ENCODE data around the gene LRIT2. TPM values are rescaled to one million over a fixed set of nuclear protein-coding genes. Genes with fewer than 3 reads are reported as not detected.
A peak's percentile ranks its signal among the peaks of the same experiment; 100 is the strongest.
"Not testable (repeated sequence)": the region's sequence is repeated elsewhere in the genome, so short reads cannot be mapped to it uniquely, and the experiment has no call there.

Gene LRIT2
- total RNA-seq, 1 donor from 2014 or later = not detected

DNA sequence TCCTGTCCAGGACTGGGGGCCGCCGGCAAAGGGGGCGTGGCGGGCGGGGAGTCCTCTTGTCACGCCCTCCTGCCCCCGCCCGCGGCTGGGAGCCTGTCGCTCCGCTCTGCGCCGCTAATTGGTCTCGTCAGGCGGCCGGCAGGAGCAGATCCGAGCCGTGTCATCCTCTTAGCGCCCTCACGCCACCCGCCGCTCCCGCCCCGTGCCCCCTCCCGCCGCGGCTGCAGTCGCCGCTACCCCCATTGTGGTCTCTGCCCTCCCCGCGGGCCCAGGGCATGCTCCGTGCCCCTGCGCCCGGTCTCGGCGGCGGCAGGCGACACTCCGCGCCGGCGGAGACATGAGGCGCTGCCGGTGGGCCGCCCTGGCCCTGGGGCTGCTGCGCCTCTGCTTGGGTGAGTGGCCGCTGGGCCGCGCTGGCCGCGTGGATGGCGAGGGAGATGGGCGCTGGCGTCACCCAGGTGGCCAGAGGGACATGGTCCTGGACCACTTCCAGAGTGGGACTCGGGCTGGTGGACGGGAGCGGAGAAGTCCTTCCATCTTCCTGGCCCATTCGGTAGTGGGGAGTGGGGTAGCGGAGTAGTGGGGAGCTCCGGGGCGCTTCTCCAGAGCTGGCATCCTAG lies 30.8 kb downstream of the LRIT2 start, which contains the start of gene CDHR1:
Gene CDHR1 (plus strand): TSS at position 114 of the 620 bp plus-strand sequence. CDS start 224 bp downstream, at position 338.
- intact Hi-C loops (cut with DNase I) = no loop called here
- peak; percentile 79 for DNase-seq (ENCODE audit: missing footprints)
- ATAC-seq = peak; percentile 49

DNA sequence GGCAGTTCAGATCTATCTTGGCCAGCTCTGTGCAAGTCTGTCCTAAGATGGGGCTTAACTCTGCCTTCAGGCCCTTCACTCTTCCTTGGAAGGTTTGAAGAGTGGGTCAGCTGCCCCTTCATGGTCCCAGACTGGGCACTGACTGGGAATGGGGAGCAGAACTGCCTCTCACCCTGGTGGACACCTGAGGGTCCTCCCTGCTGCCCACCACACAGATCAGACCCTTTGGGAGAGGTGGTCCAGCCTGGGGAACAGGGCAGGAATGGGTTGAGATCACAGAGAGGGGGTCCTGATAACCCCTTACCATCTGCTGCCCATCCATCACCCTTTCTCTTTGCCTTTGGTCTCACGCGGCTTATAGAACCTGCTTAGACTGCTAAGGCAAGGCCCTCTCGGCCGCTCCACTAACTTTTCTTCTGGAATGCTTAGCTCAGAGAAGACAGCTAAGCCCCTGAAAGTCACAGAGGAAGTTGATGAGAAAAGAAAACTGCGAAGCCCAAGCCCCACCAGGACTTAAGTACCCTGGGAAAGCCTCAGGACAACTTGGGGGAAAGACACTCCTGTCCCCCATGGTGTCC lies 31.4 kb downstream of the LRIT2 start:
- DNase-seq (ENCODE audit: missing footprints) (no peak), ATAC-seq (no peak)
- intact Hi-C loops (cut with DNase I) = no loop called here

DNA sequence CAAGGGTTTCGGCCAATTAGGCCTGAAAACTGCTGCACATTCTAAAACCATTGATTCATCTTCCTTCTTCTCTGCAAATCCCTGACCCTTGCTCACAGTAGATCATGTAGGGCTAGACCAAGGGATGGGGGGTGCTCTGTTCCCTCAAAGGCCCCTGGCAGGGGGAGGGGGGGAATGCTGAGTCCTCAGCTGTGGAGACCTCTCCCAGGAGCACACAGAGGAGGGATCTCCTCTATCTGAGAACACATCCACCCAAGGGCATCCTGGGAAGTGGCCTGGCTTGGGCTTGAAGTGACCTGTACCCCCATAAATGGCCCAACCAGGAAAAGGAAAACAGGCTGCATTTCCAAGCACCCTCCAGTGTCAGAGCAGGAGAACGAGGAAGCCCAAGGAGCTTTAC lies 32.0 kb downstream of the LRIT2 start:
- ATAC-seq (no peak), DNase-seq (ENCODE audit: missing footprints) (no peak)
- intact Hi-C loops (cut with DNase I) = no loop called here

DNA sequence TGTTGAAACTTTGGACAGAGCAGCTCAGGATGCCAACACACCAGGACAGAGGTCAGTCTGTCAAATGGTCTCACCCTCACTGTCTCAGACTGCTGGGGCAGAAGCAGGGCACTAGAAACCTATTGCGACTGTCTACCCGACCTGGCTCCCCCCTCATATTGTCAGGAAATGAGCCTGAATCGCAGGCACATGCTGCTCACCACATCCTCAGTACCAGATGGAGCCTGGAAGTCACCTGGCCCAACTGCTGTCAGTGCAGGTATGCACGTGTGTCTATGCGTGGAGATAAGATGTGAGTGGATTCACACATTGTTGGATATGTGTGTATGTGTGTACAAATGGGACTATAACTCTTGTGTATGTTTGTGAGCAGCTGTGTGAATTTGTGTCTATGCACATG lies 34.2 kb downstream of the LRIT2 start:
- intact Hi-C loops (cut with DNase I) = no loop called here
- DNase-seq (ENCODE audit: missing footprints) (no peak), ATAC-seq (no peak)

DNA sequence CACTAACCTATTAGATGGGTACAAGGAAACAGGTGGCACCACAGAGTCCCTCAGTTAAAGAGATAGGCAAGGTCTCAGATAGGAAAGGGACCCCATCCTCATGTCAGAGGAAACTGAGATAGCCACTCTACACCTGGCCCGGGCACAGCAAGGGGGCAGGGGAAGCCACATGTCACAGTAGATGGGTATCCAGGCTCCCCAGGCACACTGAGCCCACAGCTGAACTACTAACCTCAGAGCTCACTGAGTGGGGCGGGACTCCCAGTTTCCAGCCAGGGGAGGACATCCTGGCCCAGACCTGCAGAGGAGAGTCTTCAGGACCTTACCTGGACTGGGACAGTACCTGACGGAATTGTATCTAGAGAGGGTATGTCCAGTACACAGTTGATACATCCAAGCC lies 34.7 kb downstream of the LRIT2 start:
- ATAC-seq (no peak), DNase-seq (ENCODE audit: missing footprints) (no peak)
- intact Hi-C loops (cut with DNase I) = no loop called here

DNA sequence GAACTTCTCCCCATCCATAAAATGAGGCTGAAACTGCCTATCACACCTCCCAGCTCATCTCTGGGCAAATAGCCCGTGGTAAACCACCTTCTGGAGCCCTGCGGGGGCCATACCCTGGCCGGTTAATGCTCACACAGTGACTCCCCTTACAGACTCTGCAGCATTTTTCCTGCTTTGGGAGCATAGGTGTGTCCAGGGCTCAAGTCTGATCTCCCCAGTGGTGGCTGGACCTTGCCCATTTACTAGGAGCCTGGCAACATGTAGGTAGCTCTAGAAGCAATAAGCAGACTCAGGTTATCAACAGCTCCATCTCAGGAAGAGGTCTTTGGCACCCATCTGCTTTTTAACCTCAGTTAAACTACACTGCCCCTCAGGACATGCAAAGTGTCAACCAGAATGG lies 36.5 kb downstream of the LRIT2 start:
- ATAC-seq = no peak
- DNase-seq (ENCODE audit: missing footprints) = no peak
- intact Hi-C loops (cut with DNase I) = no loop called here

DNA sequence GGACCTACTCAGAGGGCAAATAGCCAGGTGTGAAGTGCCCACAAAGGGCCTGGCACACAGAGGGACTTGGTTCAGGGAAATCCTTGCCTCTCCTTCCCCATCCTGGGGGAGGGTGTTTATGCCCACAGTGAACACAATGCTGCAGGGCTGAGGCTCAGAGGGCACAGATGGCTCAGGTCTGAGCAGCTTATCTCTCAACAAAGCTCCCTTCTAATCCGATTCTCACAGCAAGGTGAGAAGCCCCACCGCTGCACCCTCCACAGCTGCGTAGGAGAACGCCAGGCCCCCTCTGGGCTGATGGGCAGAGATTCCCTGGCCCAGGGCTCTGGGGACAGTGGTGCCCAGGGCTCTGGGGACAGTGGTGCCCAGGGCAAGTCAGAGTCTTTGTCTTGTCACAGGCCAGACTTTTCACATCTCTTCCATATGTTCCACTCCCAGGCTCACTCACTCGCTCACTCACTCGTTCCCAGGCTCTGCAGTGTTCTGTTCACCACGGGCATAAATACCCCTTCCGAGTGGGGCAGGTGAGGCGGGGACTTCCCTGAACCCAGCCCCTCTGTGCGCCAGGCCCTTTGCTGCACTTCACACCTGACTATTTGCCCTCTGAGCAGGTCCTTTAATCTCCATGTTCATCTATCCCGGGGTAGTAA lies 39.7 kb downstream of the LRIT2 start:
- ATAC-seq (no peak), DNase-seq (ENCODE audit: missing footprints) (no peak)
- intact Hi-C loops (cut with DNase I) = no loop called here

DNA sequence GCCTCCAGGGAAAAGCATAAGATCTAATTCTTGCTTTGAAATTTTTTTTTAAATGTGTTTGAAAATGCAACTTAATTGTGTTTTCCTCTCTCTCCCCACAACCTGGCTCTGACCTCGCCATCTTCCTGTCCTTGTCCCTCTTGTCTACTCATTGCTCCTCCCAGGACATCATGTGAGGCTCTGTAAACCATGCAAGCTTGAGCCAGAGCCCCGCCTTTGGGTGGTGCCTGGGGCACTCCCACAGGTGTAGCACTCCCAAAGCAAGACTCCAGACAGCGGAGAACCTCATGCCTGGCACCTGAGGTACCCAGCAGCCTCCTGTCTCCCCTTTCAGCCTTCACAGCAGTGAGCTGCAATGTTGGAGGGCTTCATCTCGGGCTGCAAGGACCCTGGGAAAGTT lies 40.8 kb downstream of the LRIT2 start:
- ATAC-seq = no peak
- no peak for DNase-seq (ENCODE audit: missing footprints)

DNA sequence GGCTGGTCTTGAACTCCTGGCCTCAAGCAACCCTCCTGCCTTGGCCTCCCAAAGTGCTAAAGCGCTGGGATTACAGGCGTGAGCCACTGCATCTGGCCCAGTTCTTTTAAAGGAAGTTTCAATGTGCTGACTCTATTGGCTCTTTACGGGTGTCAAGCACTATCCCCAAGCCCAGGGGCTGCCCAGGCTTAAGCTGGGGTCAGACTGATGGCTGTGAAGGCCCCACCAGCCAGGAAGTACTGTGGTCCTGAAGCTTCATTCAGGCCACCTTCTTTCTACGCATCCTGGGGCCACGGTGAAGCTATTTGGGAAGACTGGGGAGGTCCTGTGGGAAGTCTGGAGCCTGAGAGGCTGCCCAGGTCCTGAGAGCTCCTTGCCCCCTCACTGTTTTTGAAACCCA lies 43.7 kb downstream of the LRIT2 start:
- intact Hi-C loops (cut with DNase I) = no loop called here
- DNase-seq (ENCODE audit: missing footprints) = no peak

More for the DNA sequence above, 40.8 kb downstream of the LRIT2 start:
- intact Hi-C loops (cut with DNase I) = no loop called here

DNA sequence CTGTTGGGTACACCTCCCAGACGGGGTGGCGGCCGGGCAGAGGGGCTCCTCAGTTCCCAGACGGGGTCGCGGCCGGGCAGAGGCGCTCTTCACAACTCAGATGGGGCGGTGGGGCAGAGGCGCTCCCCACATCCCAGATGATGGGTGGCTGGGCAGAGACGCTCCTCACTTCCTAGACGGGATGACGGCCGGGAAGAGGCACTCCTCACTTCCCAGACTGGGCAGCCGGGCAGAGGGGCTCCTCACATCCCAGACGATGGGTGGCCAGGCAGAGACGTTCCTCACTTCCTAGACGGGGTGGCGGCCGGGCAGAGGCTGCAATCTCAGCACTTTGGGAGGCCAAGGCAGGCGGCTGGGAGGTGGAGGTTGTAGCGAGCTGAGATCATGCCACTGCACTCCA lies 45.0 kb downstream of the LRIT2 start:
- DNase-seq (ENCODE audit: missing footprints); intact Hi-C loops (cut with DNase I): not testable (repeated sequence)

More for the DNA sequence above, 43.7 kb downstream of the LRIT2 start:
- no peak for ATAC-seq

DNA sequence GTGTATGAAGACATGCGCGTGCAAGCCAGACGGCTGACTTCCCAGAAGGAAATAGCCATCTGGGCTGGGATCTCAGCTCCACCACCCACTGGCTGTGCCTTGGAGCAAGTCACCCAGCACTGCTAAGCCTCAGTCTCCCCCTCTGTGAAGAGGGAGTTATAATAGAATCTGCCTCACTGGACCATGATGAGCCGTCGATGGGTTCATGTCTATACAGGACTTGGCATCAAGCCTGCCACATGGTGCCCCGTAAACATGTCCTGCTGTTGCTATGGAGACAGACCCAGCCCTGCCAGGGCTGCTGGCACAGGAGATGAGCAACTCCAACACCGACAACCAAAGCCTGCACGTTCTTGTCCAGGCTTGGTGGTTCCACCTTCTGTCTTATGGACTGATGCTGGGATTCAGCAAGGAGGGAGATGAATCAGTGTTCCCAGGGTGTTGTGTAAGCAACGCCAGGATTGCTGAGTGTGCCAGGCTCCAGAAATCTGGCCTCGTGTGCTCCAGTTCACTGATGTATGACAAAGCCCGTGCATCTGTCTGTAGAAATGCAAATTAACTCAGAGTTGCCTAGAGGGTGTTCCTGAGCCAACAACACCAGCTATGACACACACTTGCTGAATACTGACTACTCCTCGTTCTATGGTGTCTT lies 46.2 kb downstream of the LRIT2 start:
- ATAC-seq (peak; percentile 16), DNase-seq (ENCODE audit: missing footprints) (no peak)
- intact Hi-C loops (cut with DNase I) = no loop called here

More for the DNA sequence above, 45.0 kb downstream of the LRIT2 start:
- ATAC-seq = not testable (repeated sequence)

DNA sequence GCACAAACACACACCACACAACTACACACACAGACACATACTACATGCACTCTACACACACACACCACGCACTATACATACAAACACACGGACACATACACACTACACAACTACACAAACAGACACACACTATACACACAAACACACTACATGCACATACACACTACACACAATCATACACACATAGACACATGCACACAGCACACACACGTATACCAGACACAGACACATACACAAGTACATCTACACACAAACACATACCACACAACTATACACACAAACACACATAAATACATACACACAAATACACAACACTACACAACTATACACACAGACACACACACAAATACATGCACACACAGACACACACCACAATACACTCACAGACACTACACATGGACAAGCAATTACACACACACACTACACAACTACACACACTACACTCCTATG lies 47.2 kb downstream of the LRIT2 start:
- intact Hi-C loops (cut with DNase I) = no loop called here
- DNase-seq (ENCODE audit: missing footprints) (no peak), ATAC-seq (no peak)

DNA sequence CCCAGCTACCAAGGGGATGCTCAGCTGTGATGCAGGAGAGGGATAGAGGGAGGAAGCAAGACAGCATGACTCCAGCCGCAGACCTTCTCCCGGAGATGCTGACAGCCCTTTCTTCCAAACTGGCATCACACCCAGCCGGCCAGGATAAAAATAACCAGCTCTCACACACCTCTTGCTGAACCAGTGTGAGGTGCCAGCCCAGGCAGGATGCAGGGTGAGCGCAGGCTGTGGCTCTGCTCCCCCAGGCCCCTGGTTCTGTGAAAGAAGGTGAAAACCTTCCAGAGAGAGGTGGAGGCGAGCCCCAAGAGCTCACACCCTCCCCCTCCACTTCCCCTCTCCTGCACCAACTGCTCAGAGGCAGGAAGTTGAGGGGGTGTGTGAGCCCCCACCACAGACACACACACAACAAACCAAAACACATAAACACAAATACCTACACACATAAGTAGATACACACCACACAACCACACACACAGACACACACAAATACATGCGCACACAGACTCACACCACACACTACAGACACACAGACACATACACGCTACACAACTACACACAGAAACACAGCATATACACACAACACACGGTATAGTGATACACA lies 47.7 kb downstream of the LRIT2 start:
- peak; percentile 73 for ATAC-seq
- no peak for DNase-seq (ENCODE audit: missing footprints)
- intact Hi-C loops (cut with DNase I) = no loop called here

DNA sequence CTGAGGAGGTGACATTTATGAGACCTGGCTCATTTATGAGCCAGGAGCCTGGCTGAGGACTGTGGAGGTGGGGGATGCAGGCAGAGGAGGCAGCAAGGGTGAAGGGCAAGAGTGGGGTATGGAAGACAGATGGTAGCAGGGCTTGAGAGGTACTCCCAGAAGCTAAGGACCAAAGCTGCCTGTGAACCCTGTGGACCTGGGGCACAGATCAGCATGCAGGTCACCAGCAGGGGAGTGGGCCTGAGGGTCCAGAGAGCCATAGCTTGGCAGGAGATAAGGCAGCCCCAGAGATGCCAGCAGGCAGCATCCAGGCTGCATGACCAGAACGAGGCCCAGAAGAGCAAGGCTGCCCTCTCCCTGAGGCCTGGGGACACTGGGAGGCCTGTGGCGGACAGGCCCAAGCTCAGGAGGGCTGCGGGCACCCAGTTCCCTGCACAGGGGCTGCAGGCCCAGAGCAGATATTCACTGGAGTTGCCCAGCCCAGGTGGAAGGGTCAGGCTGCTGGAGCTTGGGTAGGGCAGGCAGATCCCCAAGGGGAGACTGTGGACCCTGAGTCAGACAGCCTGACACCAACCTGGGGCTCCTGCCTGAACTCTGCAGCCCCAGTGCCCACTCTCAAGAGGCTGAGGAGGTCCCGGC lies 48.4 kb downstream of the LRIT2 start:
- intact Hi-C loops (cut with DNase I) = no loop called here
- ATAC-seq = no peak
- DNase-seq (ENCODE audit: missing footprints) = no peak

DNA sequence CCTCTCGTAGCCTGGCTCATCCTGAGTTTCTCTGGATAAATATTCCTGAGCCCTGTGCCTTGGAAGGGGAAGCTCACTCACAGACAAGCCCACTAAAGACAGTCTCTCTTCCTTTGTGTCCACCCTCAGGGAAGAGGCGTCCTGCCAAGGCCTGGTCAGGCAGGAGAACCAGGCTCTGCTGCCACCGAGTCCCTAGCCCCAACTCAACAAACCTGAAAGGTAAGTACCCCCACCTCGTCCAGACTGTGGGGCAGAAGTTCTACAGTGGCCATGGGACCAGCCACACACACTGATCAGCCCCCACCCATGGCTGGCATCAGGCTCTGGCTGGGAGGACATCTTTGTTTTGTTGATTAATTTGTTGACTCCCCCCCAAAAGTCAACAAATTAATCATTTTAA lies 49.0 kb downstream of the LRIT2 start:
- no peak for DNase-seq (ENCODE audit: missing footprints)
- no peak for ATAC-seq
- intact Hi-C loops (cut with DNase I) = no loop called here

DNA sequence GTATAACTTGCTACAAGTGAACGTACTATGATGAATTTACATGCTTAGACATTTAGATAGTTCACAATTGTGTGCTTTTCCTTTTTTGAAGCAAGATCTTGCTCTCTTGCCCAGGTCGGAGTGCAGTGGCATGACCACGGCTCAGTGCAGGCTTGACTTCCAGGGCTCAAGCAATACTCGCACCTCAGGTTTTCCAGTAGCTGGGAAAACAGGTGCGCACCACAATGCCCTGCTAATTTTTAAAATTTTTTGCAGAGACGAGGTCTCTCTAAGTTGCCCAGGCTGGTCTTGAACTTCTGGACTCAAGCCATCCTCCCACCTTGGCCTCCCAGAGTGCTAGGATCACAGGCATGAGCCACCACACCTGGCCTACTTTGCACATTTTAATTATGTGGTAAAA lies 49.9 kb downstream of the LRIT2 start:
- intact Hi-C loops (cut with DNase I) = no loop called here
- no peak for DNase-seq (ENCODE audit: missing footprints)

DNA sequence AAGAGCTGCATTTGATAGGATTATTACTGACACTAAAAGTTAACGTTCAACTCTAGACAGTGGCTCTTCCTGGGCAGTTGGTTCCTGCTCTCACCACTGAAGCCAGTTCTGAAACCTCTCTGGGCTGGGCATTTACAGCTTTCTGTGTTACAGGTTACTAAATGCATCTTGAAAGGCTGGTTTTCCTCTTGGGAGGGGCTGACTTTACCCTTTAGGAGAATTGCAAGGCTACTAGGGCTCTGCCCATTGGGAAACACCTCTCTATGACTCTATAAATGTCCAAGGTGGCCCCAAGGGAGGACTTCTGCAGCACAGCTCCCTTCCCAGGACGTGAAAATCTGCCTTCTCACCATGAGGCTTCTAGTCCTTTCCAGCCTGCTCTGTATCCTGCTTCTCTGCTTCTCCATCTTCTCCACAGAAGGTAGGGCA lies 51.8 kb downstream of the LRIT2 start, which contains the start of gene GPR15LG:
Gene GPR15LG (plus strand): TSS at position 301 of the 429 bp plus-strand sequence. CDS start 51 bp downstream, at position 352.
- ATAC-seq (no peak), DNase-seq (ENCODE audit: missing footprints) (no peak)

More for the DNA sequence above, 49.9 kb downstream of the LRIT2 start:
- ATAC-seq = no peak

DNA sequence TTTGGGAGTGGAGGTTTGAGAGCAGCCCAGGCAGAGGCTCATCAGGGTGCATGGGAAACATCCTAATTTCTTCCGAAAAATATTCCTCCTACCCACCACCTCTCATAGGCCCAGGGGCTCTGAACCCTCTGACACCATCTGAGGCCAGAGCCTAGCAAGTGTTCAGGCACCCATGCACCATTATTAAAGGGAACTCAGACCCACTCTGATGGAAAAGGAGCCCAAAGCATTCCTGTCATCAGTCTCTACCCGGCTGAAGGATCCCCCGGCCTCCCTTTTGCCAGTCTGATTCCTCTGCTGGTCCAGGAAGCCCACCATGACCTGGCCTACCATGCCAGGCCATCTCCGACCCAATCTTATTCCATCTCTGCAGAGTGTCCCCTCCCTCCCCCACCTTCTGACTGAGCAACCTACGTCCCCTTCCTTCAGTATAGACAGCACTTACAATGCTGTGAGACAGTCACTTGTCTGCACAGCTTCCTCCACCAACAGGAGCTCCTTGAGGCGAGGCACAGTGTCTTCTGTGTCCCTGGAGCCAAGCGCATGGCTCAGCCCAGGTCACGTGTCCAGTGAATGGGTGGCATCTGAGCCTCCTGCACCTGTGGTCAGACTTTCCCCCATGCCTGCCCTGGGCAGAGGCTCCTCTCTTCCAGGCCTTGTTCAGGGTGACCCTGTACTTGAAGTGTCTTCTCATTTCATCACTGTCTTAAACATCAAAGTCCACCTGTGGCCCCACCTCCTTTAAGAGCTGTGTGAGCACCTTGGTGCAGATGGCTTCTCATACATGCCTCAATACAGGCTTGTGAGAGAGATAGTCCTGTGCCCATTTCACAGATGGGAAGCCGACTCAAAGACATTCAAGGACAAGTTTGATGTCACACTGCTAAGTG lies 52.6 kb downstream of the LRIT2 start:
- intact Hi-C loops (cut with DNase I) = no loop called here
- DNase-seq (ENCODE audit: missing footprints) (no peak), ATAC-seq (no peak)

More for the DNA sequence above, 51.8 kb downstream of the LRIT2 start, which contains the start of gene GPR15LG:
- intact Hi-C loops (cut with DNase I) = no loop called here
